ENCODE measurements around the gene RPL18.

Gene RPL18

DNA sequence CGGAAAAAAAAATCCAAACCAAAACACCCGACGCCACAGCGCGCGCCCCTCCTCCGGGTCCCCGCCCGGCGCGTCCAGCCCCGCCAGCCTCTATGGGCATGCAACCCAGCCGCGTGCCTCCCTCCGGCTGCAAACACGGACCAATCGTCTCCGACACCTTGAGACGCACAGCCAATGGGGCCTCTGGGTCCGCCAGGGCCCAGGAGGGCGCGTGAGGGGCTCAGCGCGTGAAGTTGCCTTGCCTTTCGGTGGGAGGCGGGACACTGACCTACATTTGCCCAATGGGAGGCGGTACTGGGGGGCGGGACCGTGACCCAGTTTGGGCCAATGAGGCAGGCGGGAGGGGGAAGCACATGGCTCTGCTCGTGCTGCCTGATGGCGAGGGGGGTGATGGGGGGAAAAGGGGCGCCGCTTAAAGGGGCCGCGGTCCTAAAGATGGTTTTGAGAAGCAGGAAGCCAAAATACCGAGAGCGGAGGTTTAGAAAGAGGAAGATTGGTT is 18.5 kb upstream of the RPL18 start:
- Histone ChIP-seq H4K5ac (ENCODE audit: low read length) (no peak overlapping the region), H3K4me1 (ENCODE audit: control insufficient read depth, low read depth, low read length) (peaks cover 10% of the 10 kb centered on the region), H2BK120ac (ENCODE audit: low read depth, low read length) (no peak overlapping the region), H3K79me1 (ENCODE audit: low read length) (no peaks in the 10 kb centered on the region), H3K4me2 (ENCODE audit: low read length) (peak overlapping the region; percentile 59), H3K27me3 (ENCODE audit: insufficient read depth, low read length, poor library complexity) (peaks cover 9% of the 10 kb centered on the region), H2AK5ac (ENCODE audit: low read length) (no peak overlapping the region), H3K18ac (ENCODE audit: low read length) (no peak overlapping the region), H3K56ac (ENCODE audit: low read length) (peak overlapping the region; percentile 66), H2BK5ac (ENCODE audit: low read length) (no peak overlapping the region), H4K8ac (ENCODE audit: low read depth, low read length) (no peak overlapping the region), H2BK15ac (replicated peaks; ENCODE audit: low read depth) (no peak overlapping the region), H3K4me3 (ENCODE audit: low read length) (no peak overlapping the region), H3K9ac (ENCODE audit: low read length) (peak overlapping the region; percentile 31), H3K23ac (ENCODE audit: low read length) (no peak overlapping the region), H3K36me3 (ENCODE audit: control insufficient read depth, insufficient read depth, low read length) (no peaks in the 10 kb centered on the region), H3K79me2 (ENCODE audit: control insufficient read depth, insufficient read depth, low read length) (no peaks in the 10 kb centered on the region), H3K27ac (ENCODE audit: low read depth, low read length) (no peak overlapping the region), H3K4ac (ENCODE audit: low read depth, low read length) (no peak overlapping the region)
- WGBS (ENCODE audit: extremely low coverage, insufficient coverage, low lambda C conversion rate): no CpG with 5 or more reads among the region's 38 CpGs
- DNase-seq: peak; percentile 98

DNA sequence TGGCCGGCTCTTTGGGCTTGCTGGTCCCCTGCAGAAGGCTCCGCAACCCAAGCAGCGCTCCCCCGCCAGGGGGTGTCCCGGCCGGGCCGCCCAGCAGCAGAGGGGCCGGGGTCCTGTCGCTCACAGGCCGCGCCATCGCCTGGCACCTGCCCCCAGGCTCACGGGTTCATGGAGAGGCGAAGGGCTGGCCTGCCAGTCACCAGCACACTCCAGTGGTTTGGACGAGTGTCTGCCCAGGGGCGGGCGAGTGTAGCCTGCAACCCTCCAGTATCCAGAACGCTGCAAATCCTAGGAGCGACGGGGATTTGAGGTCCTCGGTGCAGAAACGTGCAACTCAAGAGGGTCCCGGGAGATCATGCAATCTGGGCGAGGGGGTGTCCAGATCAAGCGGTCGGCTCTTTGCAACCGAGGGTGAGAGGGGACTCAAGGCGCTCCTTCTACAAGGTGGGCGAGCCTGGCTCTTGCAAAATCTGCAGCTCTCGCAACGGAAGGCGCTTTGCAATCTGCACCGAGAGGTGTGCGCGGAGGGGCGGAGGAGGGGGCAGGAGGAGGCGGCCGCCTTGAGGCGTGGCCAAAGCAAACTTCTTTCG is 18.0 kb upstream of the RPL18 start, which contains the start of gene DBP:
Gene DBP, minus strand, starts transcription at position 521 of the 590 bp plus-strand sequence. Its CDS starts 385 bp downstream, at position 136.
- Histone ChIP-seq H2BK120ac (ENCODE audit: low read depth, low read length) (no peak within 1 kb of the TSS), H4K5ac (ENCODE audit: low read length) (no peak within 1 kb of the TSS), H3K36me3 (ENCODE audit: control insufficient read depth, insufficient read depth, low read length) (no peaks in the 10 kb centered on the region), H3K4me2 (ENCODE audit: low read length) (peak within 1 kb of the TSS; percentile 59), H3K79me1 (ENCODE audit: low read length) (no peaks in the 10 kb centered on the region), H3K18ac (ENCODE audit: low read length) (no peak within 1 kb of the TSS), H4K8ac (ENCODE audit: low read depth, low read length) (no peak within 1 kb of the TSS), H2AK5ac (ENCODE audit: low read length) (no peak within 1 kb of the TSS), H3K27me3 (ENCODE audit: insufficient read depth, low read length, poor library complexity) (peaks cover 9% of the 10 kb centered on the region), H3K4me1 (ENCODE audit: control insufficient read depth, low read depth, low read length) (peaks cover 10% of the 10 kb centered on the region), H3K9ac (ENCODE audit: low read length) (peak within 1 kb of the TSS; percentile 31), H3K56ac (ENCODE audit: low read length) (peak within 1 kb of the TSS; percentile 66), H3K4me3 (ENCODE audit: low read length) (no peak within 1 kb of the TSS), H3K27ac (ENCODE audit: low read depth, low read length) (no peak within 1 kb of the TSS), H2BK5ac (ENCODE audit: low read length) (no peak within 1 kb of the TSS), H3K4ac (ENCODE audit: low read depth, low read length) (no peak within 1 kb of the TSS), H3K79me2 (ENCODE audit: control insufficient read depth, insufficient read depth, low read length) (no peaks in the 10 kb centered on the region), H2BK15ac (replicated peaks; ENCODE audit: low read depth) (no peak within 1 kb of the TSS), H3K23ac (ENCODE audit: low read length) (no peak within 1 kb of the TSS)
- DNase-seq: no peak
- no CpG with 5 or more reads among the region's 40 CpGs for WGBS (ENCODE audit: extremely low coverage, insufficient coverage, low lambda C conversion rate)

DNA sequence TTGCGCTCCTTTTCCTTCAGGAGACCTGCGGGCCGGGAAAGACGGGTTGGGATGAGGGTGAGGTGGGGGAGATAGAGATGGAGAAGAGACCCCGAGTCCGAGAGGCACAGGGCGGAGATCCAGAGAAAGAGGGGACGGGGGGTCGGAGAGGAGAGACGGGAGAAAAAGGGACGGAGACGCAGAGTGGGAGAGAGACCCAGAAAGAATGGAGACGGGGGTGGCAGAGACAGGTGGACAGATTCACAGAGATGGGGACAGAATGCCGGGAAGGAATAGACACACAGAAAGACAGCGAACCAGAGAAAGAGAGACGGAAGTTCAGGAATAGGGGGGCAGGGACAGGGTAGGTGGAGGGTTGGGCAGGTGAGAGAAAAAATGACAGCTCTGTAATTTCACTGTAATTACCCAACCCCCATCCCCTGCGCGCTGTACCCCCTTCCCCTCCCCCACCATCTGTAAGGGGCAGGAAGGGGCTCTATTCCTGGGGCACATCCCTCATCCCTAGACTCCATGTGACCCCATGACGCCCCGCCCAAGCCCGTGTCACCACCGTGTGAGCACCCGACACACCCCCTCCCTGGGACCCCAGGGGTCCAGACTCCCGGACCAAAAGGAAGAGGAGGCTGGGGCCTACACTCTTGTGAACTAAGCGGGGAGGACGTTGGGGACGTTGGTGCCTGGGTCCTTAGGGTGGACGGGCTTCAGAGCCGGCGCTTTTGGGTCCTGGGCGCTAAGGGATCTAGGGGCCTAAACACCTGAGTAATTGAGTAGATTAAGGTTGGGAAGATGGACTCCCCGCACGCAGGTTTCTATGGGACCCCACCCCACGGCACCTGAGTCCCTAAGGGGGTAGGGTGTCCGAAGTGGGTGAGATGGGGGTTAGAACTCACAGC is 17.2 kb upstream of the RPL18 start:
- H3K27ac ChIP-seq (ENCODE audit: low read depth, low read length): no peak overlapping the region
- H3K36me3 ChIP-seq (ENCODE audit: control insufficient read depth, insufficient read depth, low read length): no peaks in the 10 kb centered on the region
- DNase-seq: no peak

DNA sequence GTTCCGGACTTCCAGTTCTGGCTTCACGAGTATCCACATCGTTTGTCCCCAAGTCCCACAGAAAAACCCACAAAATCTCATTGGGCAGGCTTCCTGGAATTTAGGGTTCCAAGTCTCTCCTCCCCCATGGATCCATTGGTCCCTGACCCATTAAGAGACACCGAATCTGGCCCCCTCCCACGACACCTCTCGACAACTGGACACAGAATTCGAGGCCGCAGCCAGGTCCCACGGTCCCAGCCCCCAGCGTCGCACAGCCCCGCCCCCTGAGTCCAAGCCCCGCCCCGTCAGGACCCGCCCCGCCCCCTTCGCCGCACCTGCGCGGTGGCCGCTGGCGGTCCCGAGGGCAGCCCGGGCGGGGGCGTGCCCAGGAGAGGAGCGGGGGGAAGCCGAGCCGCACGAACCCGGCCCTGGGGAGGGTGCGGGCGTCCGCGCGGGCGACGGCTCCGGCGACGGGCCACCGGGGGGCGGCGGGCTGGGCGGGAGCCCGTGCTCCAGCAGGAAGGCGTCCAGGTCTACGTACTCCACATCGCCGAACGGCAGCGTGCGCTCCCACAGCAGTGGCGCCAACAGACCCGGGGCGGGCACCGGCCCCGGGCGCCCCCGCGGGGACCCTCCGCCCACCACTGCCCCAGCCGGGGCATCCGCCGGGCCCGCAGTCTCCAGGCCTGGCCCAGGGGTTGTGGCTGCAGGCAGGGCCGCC is 16.4 kb upstream of the RPL18 start:
- H3K27ac ChIP-seq (ENCODE audit: low read depth, low read length): no peak overlapping the region
- H3K4me2 ChIP-seq (ENCODE audit: low read length): peak overlapping the region; percentile 67
- peak overlapping the region; percentile 79 for H3K56ac ChIP-seq (ENCODE audit: low read length)
- no peak overlapping the region for H2BK120ac ChIP-seq (ENCODE audit: low read depth, low read length)
- H3K27me3 ChIP-seq (ENCODE audit: insufficient read depth, low read length, poor library complexity): peaks cover 9% of the 10 kb centered on the region
- H2BK5ac ChIP-seq (ENCODE audit: low read length): no peak overlapping the region
- H3K23ac ChIP-seq (ENCODE audit: low read length): no peak overlapping the region
- no peak overlapping the region for H2AK5ac ChIP-seq (ENCODE audit: low read length)
- H3K4me1 ChIP-seq (ENCODE audit: control insufficient read depth, low read depth, low read length): peaks cover 13% of the 10 kb centered on the region
- no CpG with 5 or more reads among the region's 67 CpGs for WGBS (ENCODE audit: extremely low coverage, insufficient coverage, low lambda C conversion rate)
- DNase-seq: no peak
- H3K4me3 ChIP-seq (ENCODE audit: low read length): no peak overlapping the region
- no peaks in the 10 kb centered on the region for H3K36me3 ChIP-seq (ENCODE audit: control insufficient read depth, insufficient read depth, low read length)
- no peak overlapping the region for H2BK15ac ChIP-seq (replicated peaks; ENCODE audit: low read depth)
- H3K4ac ChIP-seq (ENCODE audit: low read depth, low read length): no peak overlapping the region
- H3K79me2 ChIP-seq (ENCODE audit: control insufficient read depth, insufficient read depth, low read length): no peaks in the 10 kb centered on the region
- no peak overlapping the region for H4K5ac ChIP-seq (ENCODE audit: low read length)
- H3K18ac ChIP-seq (ENCODE audit: low read length): peak overlapping the region; percentile 56
- no peak overlapping the region for H4K8ac ChIP-seq (ENCODE audit: low read depth, low read length)
- no peaks in the 10 kb centered on the region for H3K79me1 ChIP-seq (ENCODE audit: low read length)
- peak overlapping the region; percentile 64 for H3K9ac ChIP-seq (ENCODE audit: low read length)

More for the DNA sequence above, 17.2 kb upstream of the RPL18 start:
- peak overlapping the region; percentile 79 for H3K56ac ChIP-seq (ENCODE audit: low read length)
- no CpG with 5 or more reads among the region's 35 CpGs for WGBS (ENCODE audit: extremely low coverage, insufficient coverage, low lambda C conversion rate)
- no peak overlapping the region for H2BK15ac ChIP-seq (replicated peaks; ENCODE audit: low read depth)
- H4K8ac ChIP-seq (ENCODE audit: low read depth, low read length): no peak overlapping the region
- no peak overlapping the region for H4K5ac ChIP-seq (ENCODE audit: low read length)
- no peaks in the 10 kb centered on the region for H3K79me1 ChIP-seq (ENCODE audit: low read length)
- no peak overlapping the region for H3K23ac ChIP-seq (ENCODE audit: low read length)
- peaks cover 10% of the 10 kb centered on the region for H3K4me1 ChIP-seq (ENCODE audit: control insufficient read depth, low read depth, low read length)
- no peak overlapping the region for H2BK5ac ChIP-seq (ENCODE audit: low read length)
- no peak overlapping the region for H2BK120ac ChIP-seq (ENCODE audit: low read depth, low read length)
- no peak overlapping the region for H3K4me3 ChIP-seq (ENCODE audit: low read length)
- H3K4ac ChIP-seq (ENCODE audit: low read depth, low read length): no peak overlapping the region
- H3K27me3 ChIP-seq (ENCODE audit: insufficient read depth, low read length, poor library complexity): peaks cover 9% of the 10 kb centered on the region
- H3K9ac ChIP-seq (ENCODE audit: low read length): peak overlapping the region; percentile 64
- H2AK5ac ChIP-seq (ENCODE audit: low read length): no peak overlapping the region
- peak overlapping the region; percentile 56 for H3K18ac ChIP-seq (ENCODE audit: low read length)
- peak overlapping the region; percentile 67 for H3K4me2 ChIP-seq (ENCODE audit: low read length)
- H3K79me2 ChIP-seq (ENCODE audit: control insufficient read depth, insufficient read depth, low read length): no peaks in the 10 kb centered on the region

DNA sequence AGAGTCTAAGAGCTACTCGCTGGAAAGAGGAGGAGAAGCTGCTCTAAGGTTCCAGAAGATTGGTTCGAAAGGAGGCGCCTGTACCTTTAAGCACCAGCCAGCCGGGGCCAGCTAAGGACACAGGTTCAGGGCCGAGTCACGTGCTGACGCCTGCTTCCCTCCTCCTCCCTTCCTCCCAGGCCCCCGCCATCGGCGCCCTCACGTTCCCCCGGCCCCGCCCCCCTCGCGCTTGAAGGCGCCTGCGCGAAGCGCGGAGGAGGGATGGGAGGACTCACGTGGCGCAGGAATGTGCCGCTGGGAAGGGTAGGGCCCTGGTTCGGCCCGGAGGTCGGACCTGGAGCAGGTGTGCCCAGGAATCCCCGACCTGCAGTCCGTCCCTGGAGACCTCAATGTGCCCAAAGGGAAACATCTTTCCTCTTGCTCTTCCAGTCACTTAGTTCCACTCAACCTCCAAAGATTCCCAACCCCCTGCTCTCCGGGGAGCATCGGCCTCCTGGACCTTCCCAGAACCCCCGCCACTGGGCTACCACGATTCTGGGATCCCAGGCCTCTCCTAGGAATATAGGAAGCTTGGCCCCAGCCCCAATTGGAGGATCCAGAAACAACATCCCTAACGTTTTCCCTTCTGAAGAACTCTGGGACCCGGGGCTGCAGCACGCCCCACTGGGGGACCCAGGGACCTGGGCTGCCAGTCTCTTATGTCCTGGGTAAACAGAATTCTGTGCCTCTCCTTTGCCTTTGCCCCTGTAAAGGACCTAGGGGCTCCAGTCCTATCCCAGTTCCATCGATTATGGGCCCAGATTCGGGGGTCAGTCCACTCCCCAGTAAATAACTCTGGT is 15.7 kb upstream of the RPL18 start:
- H3K4me3 ChIP-seq (ENCODE audit: low read length): no peak overlapping the region
- DNase-seq: peak; percentile 98
- H3K4me2 ChIP-seq (ENCODE audit: low read length): peak overlapping the region; percentile 34
- no peak overlapping the region for H2AK5ac ChIP-seq (ENCODE audit: low read length)
- no peak overlapping the region for H3K4ac ChIP-seq (ENCODE audit: low read depth, low read length)
- no peaks in the 10 kb centered on the region for H3K36me3 ChIP-seq (ENCODE audit: control insufficient read depth, insufficient read depth, low read length)
- no peak overlapping the region for H3K23ac ChIP-seq (ENCODE audit: low read length)
- no CpG with 5 or more reads among the region's 37 CpGs for WGBS (ENCODE audit: extremely low coverage, insufficient coverage, low lambda C conversion rate)
- H3K4me1 ChIP-seq (ENCODE audit: control insufficient read depth, low read depth, low read length): peaks cover 13% of the 10 kb centered on the region
- H4K8ac ChIP-seq (ENCODE audit: low read depth, low read length): no peak overlapping the region
- no peak overlapping the region for H4K5ac ChIP-seq (ENCODE audit: low read length)
- no peak overlapping the region for H3K27ac ChIP-seq (ENCODE audit: low read depth, low read length)
- peak overlapping the region; percentile 41 for H3K18ac ChIP-seq (ENCODE audit: low read length)
- peaks cover 9% of the 10 kb centered on the region for H3K27me3 ChIP-seq (ENCODE audit: insufficient read depth, low read length, poor library complexity)
- no peaks in the 10 kb centered on the region for H3K79me1 ChIP-seq (ENCODE audit: low read length)
- no peak overlapping the region for H2BK5ac ChIP-seq (ENCODE audit: low read length)
- H2BK120ac ChIP-seq (ENCODE audit: low read depth, low read length): peak overlapping the region; percentile 15
- peak overlapping the region; percentile 20 for H3K9ac ChIP-seq (ENCODE audit: low read length)
- H3K79me2 ChIP-seq (ENCODE audit: control insufficient read depth, insufficient read depth, low read length): no peaks in the 10 kb centered on the region
- no peak overlapping the region for H2BK15ac ChIP-seq (replicated peaks; ENCODE audit: low read depth)
- peak overlapping the region; percentile 25 for H3K56ac ChIP-seq (ENCODE audit: low read length)
